Activated CD8-positive, alpha-beta memory T cell treated with anti-CD3 and anti-CD28 coated beads, Interleukin-2, amount 50 U/mL, for 24 hours (primary cell): Measurements from ENCODE around the gene PPIA.
"Not testable (repeated sequence)": the region's sequence is repeated elsewhere in the genome, so short reads cannot be mapped to it uniquely, and the experiment has no call there.

Experiments
- DNase-seq: peaks from one replicate; pipeline ENCODE4 v3.0.0-alpha.2; 2020; ENCODE audit errors: extremely low read depth

PPIA gene

GRCh38 chr7:44764081-44764480 lies 32.4 kb upstream of the PPIA start:
- no peak for DNase-seq

GRCh38 chr7:44764665-44765578 lies 31.6 kb upstream of the PPIA start:
- DNase-seq, result no peak

GRCh38 chr7:44765579-44766415 lies 30.7 kb upstream of the PPIA start:
- no peak for DNase-seq

- DNase-seq, result no peak
These were observed 30.1 kb upstream of the PPIA start for GRCh38 chr7:44766416-44766801.

- DNase-seq, result no peak
These were observed 29.2 kb upstream of the PPIA start for GRCh38 chr7:44767134-44767911.

- no peak for DNase-seq
These were observed 28.4 kb upstream of the PPIA start for GRCh38 chr7:44767912-44768627.

GRCh38 chr7:44768628-44769371 lies 27.7 kb upstream of the PPIA start:
- DNase-seq, result no peak

GRCh38 chr7:44769376-44769775 lies 27.1 kb upstream of the PPIA start:
- no peak for DNase-seq

GRCh38 chr7:44769776-44770294 lies 26.6 kb upstream of the PPIA start:
- DNase-seq, result no peak

GRCh38 chr7:44771358-44771757 lies 25.1 kb upstream of the PPIA start:
- DNase-seq, result no peak

GRCh38 chr7:44772440-44772839 lies 24.0 kb upstream of the PPIA start:
- no peak for DNase-seq

GRCh38 chr7:44772867-44773266 lies 23.6 kb upstream of the PPIA start:
- DNase-seq, result no peak

- not testable (repeated sequence) for DNase-seq
These were observed 22.0 kb upstream of the PPIA start for GRCh38 chr7:44774486-44774885.

- no peak for DNase-seq
These were observed 20.9 kb upstream of the PPIA start for GRCh38 chr7:44775383-44776107.

GRCh38 chr7:44776211-44776610 lies 20.3 kb upstream of the PPIA start:
- DNase-seq, result no peak

GRCh38 chr7:44782460-44782859 lies 14.0 kb upstream of the PPIA start:
- DNase-seq, result no peak

- no peak for DNase-seq
These were observed 13.1 kb upstream of the PPIA start for GRCh38 chr7:44783407-44783806.

- DNase-seq, result no peak
These were observed 12.1 kb upstream of the PPIA start for GRCh38 chr7:44784364-44784763.

- DNase-seq, result not testable (repeated sequence)
These were observed 11.3 kb upstream of the PPIA start for GRCh38 chr7:44785218-44785617.

GRCh38 chr7:44787041-44787440 lies 9.4 kb upstream of the PPIA start:
- DNase-seq, result no peak
